Measurements from ENCODE around the gene GMPR2.

GRCh38 chr14:24197056-24197450 is 35.7 kb upstream of the GMPR2 start:
- TF ChIP-seq, protein P1, sequence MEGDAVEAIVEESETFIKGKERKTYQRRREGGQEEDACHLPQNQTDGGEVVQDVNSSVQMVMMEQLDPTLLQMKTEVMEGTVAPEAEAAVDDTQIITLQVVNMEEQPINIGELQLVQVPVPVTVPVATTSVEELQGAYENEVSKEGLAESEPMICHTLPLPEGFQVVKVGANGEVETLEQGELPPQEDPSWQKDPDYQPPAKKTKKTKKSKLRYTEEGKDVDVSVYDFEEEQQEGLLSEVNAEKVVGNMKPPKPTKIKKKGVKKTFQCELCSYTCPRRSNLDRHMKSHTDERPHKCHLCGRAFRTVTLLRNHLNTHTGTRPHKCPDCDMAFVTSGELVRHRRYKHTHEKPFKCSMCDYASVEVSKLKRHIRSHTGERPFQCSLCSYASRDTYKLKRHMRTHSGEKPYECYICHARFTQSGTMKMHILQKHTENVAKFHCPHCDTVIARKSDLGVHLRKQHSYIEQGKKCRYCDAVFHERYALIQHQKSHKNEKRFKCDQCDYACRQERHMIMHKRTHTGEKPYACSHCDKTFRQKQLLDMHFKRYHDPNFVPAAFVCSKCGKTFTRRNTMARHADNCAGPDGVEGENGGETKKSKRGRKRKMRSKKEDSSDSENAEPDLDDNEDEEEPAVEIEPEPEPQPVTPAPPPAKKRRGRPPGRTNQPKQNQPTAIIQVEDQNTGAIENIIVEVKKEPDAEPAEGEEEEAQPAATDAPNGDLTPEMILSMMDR (conservative IDR thresholded peaks at IDR 0.05; ENCODE audit: low read depth in 2 of 2) = no peak
- TF ChIP-seq EZH2 (IDR thresholded peaks at IDR 0.05; ENCODE audit: low read depth, unreplicated experiment) (no peak), ZNF114 (CRISPR knock-in tag; IDR thresholded peaks at IDR 0.05) (no peak)
